ENCODE measurements around the gene JAG1.

JAG1 gene

GRCh38 chr20:10673842-10674683, at the start of gene JAG1:
Gene JAG1, minus strand, starts transcription at chr20:10673999. Its CDS starts 469 bp downstream, at chr20:10673530.
- peaks cover 23% of the 10 kb centered on the region for H3K4me1 Mint-ChIP-seq
- peak within 1 kb of the TSS; percentile 79 for H3K4me3 Mint-ChIP-seq
- ATAC-seq (ENCODE audit: low read depth) = peak; percentile 67
- no peaks in the 10 kb centered on the region for H3K36me3 Mint-ChIP-seq
- DNase-seq (ENCODE audit: low spot score in 2 of 2) = peak; percentile 17 to 38
- peaks cover 24% of the 10 kb centered on the region for H3K27me3 Mint-ChIP-seq
- H3K27ac Mint-ChIP-seq = no peak within 1 kb of the TSS
- H3K9me3 Mint-ChIP-seq = no peaks in the 10 kb centered on the region

GRCh38 chr20:10721976-10722375, 48.2 kb upstream of the JAG1 start:
- H3K4me1 Mint-ChIP-seq = no peaks in the 10 kb centered on the region
- no peak overlapping the region for H3K27ac Mint-ChIP-seq
- no peak for ATAC-seq (ENCODE audit: low read depth)
- no peaks in the 10 kb centered on the region for H3K9me3 Mint-ChIP-seq
- H3K36me3 Mint-ChIP-seq = no peaks in the 10 kb centered on the region
- DNase-seq (ENCODE audit: low spot score in 2 of 2) = no peak
- peaks cover 9% of the 10 kb centered on the region for H3K27me3 Mint-ChIP-seq
- H3K4me3 Mint-ChIP-seq = no peak overlapping the region

- no peaks in the 10 kb centered on the region for H3K36me3 Mint-ChIP-seq
- ATAC-seq (ENCODE audit: low read depth) = no peak
Measured at GRCh38 chr20:10721137-10721896, 47.5 kb upstream of the JAG1 start.

GRCh38 chr20:10720565-10720964, 46.8 kb upstream of the JAG1 start:
- no peaks in the 10 kb centered on the region for H3K4me1 Mint-ChIP-seq
- ATAC-seq (ENCODE audit: low read depth) (no peak), DNase-seq (ENCODE audit: low spot score in 2 of 2) (no peak)
- no peaks in the 10 kb centered on the region for H3K9me3 Mint-ChIP-seq
- H3K4me3 Mint-ChIP-seq = no peak overlapping the region
- H3K36me3 Mint-ChIP-seq = no peaks in the 10 kb centered on the region
- no peak overlapping the region for H3K27ac Mint-ChIP-seq
- H3K27me3 Mint-ChIP-seq = peaks cover 7% of the 10 kb centered on the region

More at GRCh38 chr20:10721137-10721896, 47.5 kb upstream of the JAG1 start:
- Mint-ChIP-seq H3K27ac (no peak overlapping the region), H3K27me3 (peaks cover 9% of the 10 kb centered on the region), H3K4me3 (no peak overlapping the region), H3K4me1 (no peaks in the 10 kb centered on the region), H3K9me3 (no peaks in the 10 kb centered on the region)
- no peak for DNase-seq (ENCODE audit: low spot score in 2 of 2)

- H3K27ac Mint-ChIP-seq = no peak overlapping the region
- DNase-seq (ENCODE audit: low spot score in 2 of 2) = no peak
- no peaks in the 10 kb centered on the region for H3K4me1 Mint-ChIP-seq
- H3K36me3 Mint-ChIP-seq = no peaks in the 10 kb centered on the region
- no peak overlapping the region for H3K4me3 Mint-ChIP-seq
- H3K9me3 Mint-ChIP-seq = no peaks in the 10 kb centered on the region
- ATAC-seq (ENCODE audit: low read depth) = no peak
- peaks cover 7% of the 10 kb centered on the region for H3K27me3 Mint-ChIP-seq
Measured at GRCh38 chr20:10719740-10720385, 46.1 kb upstream of the JAG1 start.

GRCh38 chr20:10718661-10719060, 44.9 kb upstream of the JAG1 start:
- Mint-ChIP-seq H3K4me3 (no peak overlapping the region), H3K36me3 (no peaks in the 10 kb centered on the region), H3K4me1 (no peaks in the 10 kb centered on the region), H3K27me3 (peaks cover 7% of the 10 kb centered on the region), H3K9me3 (no peaks in the 10 kb centered on the region), H3K27ac (no peak overlapping the region)
- ATAC-seq (ENCODE audit: low read depth) = no peak
- no peak for DNase-seq (ENCODE audit: low spot score in 2 of 2)

GRCh38 chr20:10716855-10717254, 43.1 kb upstream of the JAG1 start:
- DNase-seq (ENCODE audit: low spot score in 2 of 2) = no peak

GRCh38 chr20:10715035-10715434, 41.2 kb upstream of the JAG1 start:
- H3K9me3 Mint-ChIP-seq = no peaks in the 10 kb centered on the region
- no peak for ATAC-seq (ENCODE audit: low read depth)
- H3K4me3 Mint-ChIP-seq = no peak overlapping the region
- H3K4me1 Mint-ChIP-seq = no peaks in the 10 kb centered on the region
- peaks cover 5% of the 10 kb centered on the region for H3K27me3 Mint-ChIP-seq
- no peak overlapping the region for H3K27ac Mint-ChIP-seq
- no peak for DNase-seq (ENCODE audit: low spot score in 2 of 2)
- no peaks in the 10 kb centered on the region for H3K36me3 Mint-ChIP-seq

More at GRCh38 chr20:10716855-10717254, 43.1 kb upstream of the JAG1 start:
- Mint-ChIP-seq H3K27ac (no peak overlapping the region), H3K9me3 (no peaks in the 10 kb centered on the region), H3K27me3 (peaks cover 2% of the 10 kb centered on the region), H3K4me1 (no peaks in the 10 kb centered on the region), H3K36me3 (no peaks in the 10 kb centered on the region), H3K4me3 (no peak overlapping the region)
- no peak for ATAC-seq (ENCODE audit: low read depth)

- ATAC-seq (ENCODE audit: low read depth) (no peak), DNase-seq (ENCODE audit: low spot score in 2 of 2) (no peak)
- H3K36me3 Mint-ChIP-seq = no peaks in the 10 kb centered on the region
- H3K27ac Mint-ChIP-seq = no peak overlapping the region
- H3K4me3 Mint-ChIP-seq = no peak overlapping the region
- no peaks in the 10 kb centered on the region for H3K9me3 Mint-ChIP-seq
- peaks cover 5% of the 10 kb centered on the region for H3K27me3 Mint-ChIP-seq
- H3K4me1 Mint-ChIP-seq = no peaks in the 10 kb centered on the region
Measured at GRCh38 chr20:10714236-10714975, 40.6 kb upstream of the JAG1 start.

- ATAC-seq (ENCODE audit: low read depth) (no peak), DNase-seq (ENCODE audit: low spot score in 2 of 2) (no peak)
- Mint-ChIP-seq H3K4me3 (no peak overlapping the region), H3K36me3 (no peaks in the 10 kb centered on the region), H3K4me1 (no peaks in the 10 kb centered on the region), H3K27ac (no peak overlapping the region), H3K27me3 (peaks cover 5% of the 10 kb centered on the region), H3K9me3 (no peaks in the 10 kb centered on the region)
Measured at GRCh38 chr20:10713161-10713560, 39.4 kb upstream of the JAG1 start.

GRCh38 chr20:10711903-10712451, 38.2 kb upstream of the JAG1 start:
- Mint-ChIP-seq H3K27ac (no peak overlapping the region), H3K9me3 (no peaks in the 10 kb centered on the region), H3K27me3 (peaks cover 3% of the 10 kb centered on the region), H3K36me3 (no peaks in the 10 kb centered on the region), H3K4me1 (no peaks in the 10 kb centered on the region), H3K4me3 (no peak overlapping the region)
- ATAC-seq (ENCODE audit: low read depth) (no peak), DNase-seq (ENCODE audit: low spot score in 2 of 2) (no peak)

- Mint-ChIP-seq H3K27me3 (peaks cover 6% of the 10 kb centered on the region), H3K4me1 (no peaks in the 10 kb centered on the region), H3K27ac (no peak overlapping the region), H3K4me3 (no peak overlapping the region), H3K9me3 (peaks cover 2% of the 10 kb centered on the region), H3K36me3 (no peaks in the 10 kb centered on the region)
- no peak for DNase-seq (ENCODE audit: low spot score in 2 of 2)
- ATAC-seq (ENCODE audit: low read depth) = no peak
Measured at GRCh38 chr20:10710991-10711775, 37.4 kb upstream of the JAG1 start.

- H3K9me3 Mint-ChIP-seq = peaks cover 2% of the 10 kb centered on the region
- no peak for DNase-seq (ENCODE audit: low spot score in 2 of 2)
Measured at GRCh38 chr20:10709916-10710315, 36.1 kb upstream of the JAG1 start.

More at GRCh38 chr20:10709916-10710315, 36.1 kb upstream of the JAG1 start:
- Mint-ChIP-seq H3K27me3 (peaks cover 7% of the 10 kb centered on the region), H3K4me3 (no peak overlapping the region), H3K4me1 (no peaks in the 10 kb centered on the region), H3K36me3 (no peaks in the 10 kb centered on the region), H3K27ac (no peak overlapping the region)
- ATAC-seq (ENCODE audit: low read depth) = no peak
